ENCODE data around the gene ATRAID.

Gene ATRAID

GRCh38 chr2:27223416-27223815 lies 11.6 kb downstream of the ATRAID start:
- Histone ChIP-seq H3K4me3 (ENCODE audit: low read depth, low read length) (no peak overlapping the region), H3K27me3 (no peaks in the 10 kb centered on the region), H3K4me1 (peaks cover 4% of the 10 kb centered on the region; the same call in 1 of the 2 replicates), H3K36me3 (peaks cover 91% of the 10 kb centered on the region), H3K9me3 (no peaks in the 10 kb centered on the region)
- no peak for DNase-seq
- TF ChIP-seq CTCF (IDR thresholded peaks at IDR 0.05; ENCODE audit: low read depth, low read length): no peak

GRCh38 chr2:27225526-27225925 lies 13.7 kb downstream of the ATRAID start:
- Histone ChIP-seq H3K4me3 (ENCODE audit: low read depth, low read length) (no peak overlapping the region), H3K4me1 (no peaks in the 10 kb centered on the region), H3K9me3 (no peaks in the 10 kb centered on the region), H3K36me3 (peaks cover 93% of the 10 kb centered on the region), H3K27me3 (no peaks in the 10 kb centered on the region)
- TF ChIP-seq CTCF (IDR thresholded peaks at IDR 0.05; ENCODE audit: low read depth, low read length): no peak
- DNase-seq: no peak

DNA sequence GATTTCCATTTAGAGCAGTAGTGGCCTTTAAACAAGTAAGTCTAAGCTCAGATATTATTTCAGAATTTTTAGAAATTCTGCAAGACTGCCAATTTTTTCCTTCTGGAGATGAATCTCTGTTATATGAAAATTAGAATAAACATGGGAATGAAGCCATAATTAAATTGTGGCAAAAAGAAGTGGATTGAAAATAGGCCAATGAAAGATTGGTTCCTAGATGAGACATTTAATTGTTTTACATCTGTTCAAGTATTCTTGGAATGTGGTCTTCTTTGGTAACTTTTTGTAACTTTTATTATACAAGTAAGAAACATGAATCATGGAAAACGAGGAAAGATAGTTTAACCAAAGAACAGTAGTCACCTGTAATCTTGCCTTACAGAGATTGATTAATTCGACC lies 15.7 kb downstream of the ATRAID start:
- TF ChIP-seq CTCF (IDR thresholded peaks at IDR 0.05; ENCODE audit: low read depth, low read length): no peak
- H3K9me3 ChIP-seq: no peaks in the 10 kb centered on the region
- DNase-seq: no peak
- peaks cover 94% of the 10 kb centered on the region for H3K36me3 ChIP-seq
- no peak overlapping the region for H3K4me3 ChIP-seq (ENCODE audit: low read depth, low read length)
- H3K4me1 ChIP-seq: no peaks in the 10 kb centered on the region
- H3K27me3 ChIP-seq: no peaks in the 10 kb centered on the region

- Histone ChIP-seq H3K36me3 (peaks cover 95% of the 10 kb centered on the region), H3K4me3 (ENCODE audit: low read depth, low read length) (no peak overlapping the region), H3K4me1 (no peaks in the 10 kb centered on the region), H3K27me3 (no peaks in the 10 kb centered on the region), H3K9me3 (no peaks in the 10 kb centered on the region)
- no peak for TF ChIP-seq CTCF (IDR thresholded peaks at IDR 0.05; ENCODE audit: low read depth, low read length)
- DNase-seq: no peak
Measured at GRCh38 chr2:27231921-27232320, 20.1 kb downstream of the ATRAID start.

- H3K36me3 ChIP-seq: peaks cover 95% of the 10 kb centered on the region
- H3K4me3 ChIP-seq (ENCODE audit: low read depth, low read length): no peak overlapping the region
- no peaks in the 10 kb centered on the region for H3K4me1 ChIP-seq
- no peak for DNase-seq
- no peak for TF ChIP-seq CTCF (IDR thresholded peaks at IDR 0.05; ENCODE audit: low read depth, low read length)
- no peaks in the 10 kb centered on the region for H3K27me3 ChIP-seq
- no peaks in the 10 kb centered on the region for H3K9me3 ChIP-seq
Measured at GRCh38 chr2:27233341-27233740, 21.5 kb downstream of the ATRAID start.

DNA sequence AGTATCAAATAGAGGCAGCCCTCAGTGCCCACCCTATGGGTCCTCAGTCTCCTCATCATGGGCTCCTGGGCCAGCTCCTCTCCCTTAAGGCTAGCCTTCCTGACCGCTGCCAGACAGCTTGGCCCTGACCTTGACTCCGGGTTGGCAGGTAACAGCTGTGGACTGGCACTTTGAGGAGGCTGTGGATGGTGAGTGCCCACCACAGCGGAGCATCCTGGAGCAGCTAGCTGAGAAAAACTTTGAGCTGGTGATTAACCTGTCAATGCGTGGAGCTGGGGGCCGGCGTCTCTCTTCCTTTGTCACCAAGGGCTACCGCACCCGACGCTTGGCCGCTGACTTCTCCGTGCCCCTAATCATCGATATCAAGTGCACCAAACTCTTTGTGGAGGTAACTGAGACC lies 24.3 kb downstream of the ATRAID start:
- no peak for DNase-seq
- no peaks in the 10 kb centered on the region for H3K9me3 ChIP-seq
- H3K4me3 ChIP-seq (ENCODE audit: low read depth, low read length): no peak overlapping the region
- no peak for TF ChIP-seq CTCF (IDR thresholded peaks at IDR 0.05; ENCODE audit: low read depth, low read length)
- H3K4me1 ChIP-seq: no peaks in the 10 kb centered on the region
- peaks cover 99% of the 10 kb centered on the region for H3K36me3 ChIP-seq
- H3K27me3 ChIP-seq: no peaks in the 10 kb centered on the region

Data from BE2C (cell line).